ENCODE results near the gene MIPOL1. TPM values are rescaled to one million over a fixed set of nuclear protein-coding genes. Genes with fewer than 3 reads are reported as not detected.

MIPOL1 gene
- total and polyA plus RNA-seq, 9 of the 15 experiments (the other 6 are each of a cell fraction or from before 2014, with no cell fraction given): 6.7 to 21.9 (median 12.4) TPM

DNA sequence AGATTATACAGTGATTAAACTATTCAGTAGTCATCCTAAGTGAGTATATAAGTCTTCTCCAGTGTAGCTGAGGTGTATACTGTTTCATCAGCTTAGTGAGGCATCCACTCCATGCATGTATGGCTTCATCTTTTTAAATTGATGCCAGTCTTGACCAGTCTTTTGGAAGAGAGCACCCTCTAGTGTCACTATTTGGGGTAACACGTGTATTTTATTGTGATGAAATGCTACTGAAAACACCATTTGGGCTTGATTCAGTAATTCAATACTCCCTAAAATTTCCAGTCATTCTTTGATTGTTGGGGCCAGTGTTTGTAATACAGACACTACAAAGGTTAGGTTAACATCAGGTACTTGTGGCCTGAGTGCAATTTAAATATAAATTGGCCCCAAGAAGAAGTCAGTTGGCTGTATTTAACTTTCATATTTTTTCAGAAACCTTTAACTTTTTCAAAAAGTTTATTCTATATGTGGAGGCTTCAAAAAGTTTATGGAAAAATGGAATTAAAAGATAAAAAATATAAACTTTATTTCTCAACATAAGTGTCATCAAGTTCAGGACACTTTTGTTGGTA, 35.3 kb downstream of the MIPOL1 start (continued):
- TF ChIP-seq, protein P1, sequence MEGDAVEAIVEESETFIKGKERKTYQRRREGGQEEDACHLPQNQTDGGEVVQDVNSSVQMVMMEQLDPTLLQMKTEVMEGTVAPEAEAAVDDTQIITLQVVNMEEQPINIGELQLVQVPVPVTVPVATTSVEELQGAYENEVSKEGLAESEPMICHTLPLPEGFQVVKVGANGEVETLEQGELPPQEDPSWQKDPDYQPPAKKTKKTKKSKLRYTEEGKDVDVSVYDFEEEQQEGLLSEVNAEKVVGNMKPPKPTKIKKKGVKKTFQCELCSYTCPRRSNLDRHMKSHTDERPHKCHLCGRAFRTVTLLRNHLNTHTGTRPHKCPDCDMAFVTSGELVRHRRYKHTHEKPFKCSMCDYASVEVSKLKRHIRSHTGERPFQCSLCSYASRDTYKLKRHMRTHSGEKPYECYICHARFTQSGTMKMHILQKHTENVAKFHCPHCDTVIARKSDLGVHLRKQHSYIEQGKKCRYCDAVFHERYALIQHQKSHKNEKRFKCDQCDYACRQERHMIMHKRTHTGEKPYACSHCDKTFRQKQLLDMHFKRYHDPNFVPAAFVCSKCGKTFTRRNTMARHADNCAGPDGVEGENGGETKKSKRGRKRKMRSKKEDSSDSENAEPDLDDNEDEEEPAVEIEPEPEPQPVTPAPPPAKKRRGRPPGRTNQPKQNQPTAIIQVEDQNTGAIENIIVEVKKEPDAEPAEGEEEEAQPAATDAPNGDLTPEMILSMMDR (IDR thresholded peaks at IDR 0.05 in 2 of 3, conservative IDR thresholded peaks at IDR 0.05 in 1 of 3; ENCODE audit: insufficient read depth in 2 of 3, low read depth in 1 of 3, low read length in 3 of 3): peak in 2 of 3 experiments; percentile 64 to 66; a peak in 5 of 6 replicates
- no peak for TF ChIP-seq RB1 (IDR thresholded peaks at IDR 0.05; ENCODE audit: low read depth)
- TF ChIP-seq NCOA2 (IDR thresholded peaks at IDR 0.05; ENCODE audit: partially characterized antibody in 2 of 2): no peak
- TF ChIP-seq, protein P2, sequence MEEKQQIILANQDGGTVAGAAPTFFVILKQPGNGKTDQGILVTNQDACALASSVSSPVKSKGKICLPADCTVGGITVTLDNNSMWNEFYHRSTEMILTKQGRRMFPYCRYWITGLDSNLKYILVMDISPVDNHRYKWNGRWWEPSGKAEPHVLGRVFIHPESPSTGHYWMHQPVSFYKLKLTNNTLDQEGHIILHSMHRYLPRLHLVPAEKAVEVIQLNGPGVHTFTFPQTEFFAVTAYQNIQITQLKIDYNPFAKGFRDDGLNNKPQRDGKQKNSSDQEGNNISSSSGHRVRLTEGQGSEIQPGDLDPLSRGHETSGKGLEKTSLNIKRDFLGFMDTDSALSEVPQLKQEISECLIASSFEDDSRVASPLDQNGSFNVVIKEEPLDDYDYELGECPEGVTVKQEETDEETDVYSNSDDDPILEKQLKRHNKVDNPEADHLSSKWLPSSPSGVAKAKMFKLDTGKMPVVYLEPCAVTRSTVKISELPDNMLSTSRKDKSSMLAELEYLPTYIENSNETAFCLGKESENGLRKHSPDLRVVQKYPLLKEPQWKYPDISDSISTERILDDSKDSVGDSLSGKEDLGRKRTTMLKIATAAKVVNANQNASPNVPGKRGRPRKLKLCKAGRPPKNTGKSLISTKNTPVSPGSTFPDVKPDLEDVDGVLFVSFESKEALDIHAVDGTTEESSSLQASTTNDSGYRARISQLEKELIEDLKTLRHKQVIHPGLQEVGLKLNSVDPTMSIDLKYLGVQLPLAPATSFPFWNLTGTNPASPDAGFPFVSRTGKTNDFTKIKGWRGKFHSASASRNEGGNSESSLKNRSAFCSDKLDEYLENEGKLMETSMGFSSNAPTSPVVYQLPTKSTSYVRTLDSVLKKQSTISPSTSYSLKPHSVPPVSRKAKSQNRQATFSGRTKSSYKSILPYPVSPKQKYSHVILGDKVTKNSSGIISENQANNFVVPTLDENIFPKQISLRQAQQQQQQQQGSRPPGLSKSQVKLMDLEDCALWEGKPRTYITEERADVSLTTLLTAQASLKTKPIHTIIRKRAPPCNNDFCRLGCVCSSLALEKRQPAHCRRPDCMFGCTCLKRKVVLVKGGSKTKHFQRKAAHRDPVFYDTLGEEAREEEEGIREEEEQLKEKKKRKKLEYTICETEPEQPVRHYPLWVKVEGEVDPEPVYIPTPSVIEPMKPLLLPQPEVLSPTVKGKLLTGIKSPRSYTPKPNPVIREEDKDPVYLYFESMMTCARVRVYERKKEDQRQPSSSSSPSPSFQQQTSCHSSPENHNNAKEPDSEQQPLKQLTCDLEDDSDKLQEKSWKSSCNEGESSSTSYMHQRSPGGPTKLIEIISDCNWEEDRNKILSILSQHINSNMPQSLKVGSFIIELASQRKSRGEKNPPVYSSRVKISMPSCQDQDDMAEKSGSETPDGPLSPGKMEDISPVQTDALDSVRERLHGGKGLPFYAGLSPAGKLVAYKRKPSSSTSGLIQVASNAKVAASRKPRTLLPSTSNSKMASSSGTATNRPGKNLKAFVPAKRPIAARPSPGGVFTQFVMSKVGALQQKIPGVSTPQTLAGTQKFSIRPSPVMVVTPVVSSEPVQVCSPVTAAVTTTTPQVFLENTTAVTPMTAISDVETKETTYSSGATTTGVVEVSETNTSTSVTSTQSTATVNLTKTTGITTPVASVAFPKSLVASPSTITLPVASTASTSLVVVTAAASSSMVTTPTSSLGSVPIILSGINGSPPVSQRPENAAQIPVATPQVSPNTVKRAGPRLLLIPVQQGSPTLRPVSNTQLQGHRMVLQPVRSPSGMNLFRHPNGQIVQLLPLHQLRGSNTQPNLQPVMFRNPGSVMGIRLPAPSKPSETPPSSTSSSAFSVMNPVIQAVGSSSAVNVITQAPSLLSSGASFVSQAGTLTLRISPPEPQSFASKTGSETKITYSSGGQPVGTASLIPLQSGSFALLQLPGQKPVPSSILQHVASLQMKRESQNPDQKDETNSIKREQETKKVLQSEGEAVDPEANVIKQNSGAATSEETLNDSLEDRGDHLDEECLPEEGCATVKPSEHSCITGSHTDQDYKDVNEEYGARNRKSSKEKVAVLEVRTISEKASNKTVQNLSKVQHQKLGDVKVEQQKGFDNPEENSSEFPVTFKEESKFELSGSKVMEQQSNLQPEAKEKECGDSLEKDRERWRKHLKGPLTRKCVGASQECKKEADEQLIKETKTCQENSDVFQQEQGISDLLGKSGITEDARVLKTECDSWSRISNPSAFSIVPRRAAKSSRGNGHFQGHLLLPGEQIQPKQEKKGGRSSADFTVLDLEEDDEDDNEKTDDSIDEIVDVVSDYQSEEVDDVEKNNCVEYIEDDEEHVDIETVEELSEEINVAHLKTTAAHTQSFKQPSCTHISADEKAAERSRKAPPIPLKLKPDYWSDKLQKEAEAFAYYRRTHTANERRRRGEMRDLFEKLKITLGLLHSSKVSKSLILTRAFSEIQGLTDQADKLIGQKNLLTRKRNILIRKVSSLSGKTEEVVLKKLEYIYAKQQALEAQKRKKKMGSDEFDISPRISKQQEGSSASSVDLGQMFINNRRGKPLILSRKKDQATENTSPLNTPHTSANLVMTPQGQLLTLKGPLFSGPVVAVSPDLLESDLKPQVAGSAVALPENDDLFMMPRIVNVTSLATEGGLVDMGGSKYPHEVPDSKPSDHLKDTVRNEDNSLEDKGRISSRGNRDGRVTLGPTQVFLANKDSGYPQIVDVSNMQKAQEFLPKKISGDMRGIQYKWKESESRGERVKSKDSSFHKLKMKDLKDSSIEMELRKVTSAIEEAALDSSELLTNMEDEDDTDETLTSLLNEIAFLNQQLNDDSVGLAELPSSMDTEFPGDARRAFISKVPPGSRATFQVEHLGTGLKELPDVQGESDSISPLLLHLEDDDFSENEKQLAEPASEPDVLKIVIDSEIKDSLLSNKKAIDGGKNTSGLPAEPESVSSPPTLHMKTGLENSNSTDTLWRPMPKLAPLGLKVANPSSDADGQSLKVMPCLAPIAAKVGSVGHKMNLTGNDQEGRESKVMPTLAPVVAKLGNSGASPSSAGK (IDR thresholded peaks at IDR 0.05): no peak
- TF ChIP-seq POLR2G (IDR thresholded peaks at IDR 0.05; ENCODE audit: low read depth, low read length): no peak
- TF ChIP-seq TOE1 (IDR thresholded peaks at IDR 0.05; ENCODE audit: borderline replicate concordance): no peak
- no peak for TF ChIP-seq TOE1 (CRISPR knock-in tag; IDR thresholded peaks at IDR 0.05; ENCODE audit: borderline replicate concordance, low read depth)
- no peak for TF ChIP-seq TEAD1 (CRISPR knock-in tag; IDR thresholded peaks at IDR 0.05)
- no peak for TF ChIP-seq ZNF586 (CRISPR knock-in tag; conservative IDR thresholded peaks at IDR 0.05)
- TF ChIP-seq RBM39 (optimal IDR thresholded peaks at IDR 0.05; ENCODE audit: low read depth, low read length): no peak
- peak; percentile 80 for TF ChIP-seq ZNF24 (IDR thresholded peaks at IDR 0.05)
- TF ChIP-seq, protein P3, sequence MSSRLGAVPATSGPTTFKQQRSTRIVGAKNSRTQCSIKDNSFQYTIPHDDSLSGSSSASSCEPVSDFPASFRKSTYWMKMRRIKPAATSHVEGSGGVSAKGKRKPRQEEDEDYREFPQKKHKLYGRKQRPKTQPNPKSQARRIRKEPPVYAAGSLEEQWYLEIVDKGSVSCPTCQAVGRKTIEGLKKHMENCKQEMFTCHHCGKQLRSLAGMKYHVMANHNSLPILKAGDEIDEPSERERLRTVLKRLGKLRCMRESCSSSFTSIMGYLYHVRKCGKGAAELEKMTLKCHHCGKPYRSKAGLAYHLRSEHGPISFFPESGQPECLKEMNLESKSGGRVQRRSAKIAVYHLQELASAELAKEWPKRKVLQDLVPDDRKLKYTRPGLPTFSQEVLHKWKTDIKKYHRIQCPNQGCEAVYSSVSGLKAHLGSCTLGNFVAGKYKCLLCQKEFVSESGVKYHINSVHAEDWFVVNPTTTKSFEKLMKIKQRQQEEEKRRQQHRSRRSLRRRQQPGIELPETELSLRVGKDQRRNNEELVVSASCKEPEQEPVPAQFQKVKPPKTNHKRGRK (tag; IDR thresholded peaks at IDR 0.05): no peak
- no peak for TF ChIP-seq SMARCB1 (IDR thresholded peaks at IDR 0.05; ENCODE audit: insufficient read length, low read depth)

All from K562 (cell line).